ENCODE results near the gene OSBP2.

OSBP2 gene

GRCh38 chr22:30665266-30665665, 29.4 kb upstream of the OSBP2 start:
- H3K27me3 ChIP-seq (ENCODE audit: insufficient read depth, low read length, poor library complexity): no peaks in the 10 kb centered on the region
- no peak overlapping the region for H3K27ac ChIP-seq (ENCODE audit: low read depth, low read length)
- no peak overlapping the region for H3K56ac ChIP-seq (ENCODE audit: low read length)
- H4K8ac ChIP-seq (ENCODE audit: low read depth, low read length): no peak overlapping the region
- WGBS (ENCODE audit: extremely low coverage, insufficient coverage, low lambda C conversion rate): no CpG with 5 or more reads among the region's 2 CpGs
- no peak overlapping the region for H2BK120ac ChIP-seq (ENCODE audit: low read depth, low read length)
- H3K23ac ChIP-seq (ENCODE audit: low read length): no peak overlapping the region
- no peaks in the 10 kb centered on the region for H3K4me1 ChIP-seq (ENCODE audit: control insufficient read depth, low read depth, low read length)
- H3K4ac ChIP-seq (ENCODE audit: low read depth, low read length): no peak overlapping the region
- H4K5ac ChIP-seq (ENCODE audit: low read length): no peak overlapping the region
- H3K4me3 ChIP-seq (ENCODE audit: low read length): no peak overlapping the region
- H3K4me2 ChIP-seq (ENCODE audit: low read length): no peak overlapping the region
- H3K36me3 ChIP-seq (ENCODE audit: control insufficient read depth, insufficient read depth, low read length): no peaks in the 10 kb centered on the region
- no peaks in the 10 kb centered on the region for H3K79me1 ChIP-seq (ENCODE audit: low read length)
- DNase-seq: no peak
- H3K9ac ChIP-seq (ENCODE audit: low read length): no peak overlapping the region
- no peak overlapping the region for H2BK15ac ChIP-seq (replicated peaks; ENCODE audit: low read depth)
- no peaks in the 10 kb centered on the region for H3K79me2 ChIP-seq (ENCODE audit: control insufficient read depth, insufficient read depth, low read length)
- no peak overlapping the region for H2AK5ac ChIP-seq (ENCODE audit: low read length)
- no peak overlapping the region for H2BK5ac ChIP-seq (ENCODE audit: low read length)
- H3K18ac ChIP-seq (ENCODE audit: low read length): no peak overlapping the region

- no CpG with 5 or more reads among the region's 4 CpGs for WGBS (ENCODE audit: extremely low coverage, insufficient coverage, low lambda C conversion rate)
These were observed 28.9 kb upstream of the OSBP2 start for GRCh38 chr22:30665786-30666185.

GRCh38 chr22:30667107-30667493, 27.6 kb upstream of the OSBP2 start:
- H3K23ac ChIP-seq (ENCODE audit: low read length): no peak overlapping the region
- H3K4me2 ChIP-seq (ENCODE audit: low read length): peak overlapping the region; percentile 83
- H2BK120ac ChIP-seq (ENCODE audit: low read depth, low read length): no peak overlapping the region
- H3K79me1 ChIP-seq (ENCODE audit: low read length): no peaks in the 10 kb centered on the region
- no peak overlapping the region for H3K18ac ChIP-seq (ENCODE audit: low read length)
- H3K27ac ChIP-seq (ENCODE audit: low read depth, low read length): no peak overlapping the region
- H3K56ac ChIP-seq (ENCODE audit: low read length): peak overlapping the region; percentile 69
- peak overlapping the region; percentile 54 for H3K4me3 ChIP-seq (ENCODE audit: low read length)
- no peaks in the 10 kb centered on the region for H3K27me3 ChIP-seq (ENCODE audit: insufficient read depth, low read length, poor library complexity)
- H3K4ac ChIP-seq (ENCODE audit: low read depth, low read length): no peak overlapping the region
- no peak for DNase-seq
- no CpG with 5 or more reads among the region's 18 CpGs for WGBS (ENCODE audit: extremely low coverage, insufficient coverage, low lambda C conversion rate)
- no peak overlapping the region for H4K8ac ChIP-seq (ENCODE audit: low read depth, low read length)
- H2AK5ac ChIP-seq (ENCODE audit: low read length): no peak overlapping the region
- H2BK5ac ChIP-seq (ENCODE audit: low read length): no peak overlapping the region
- H3K79me2 ChIP-seq (ENCODE audit: control insufficient read depth, insufficient read depth, low read length): no peaks in the 10 kb centered on the region
- peak overlapping the region; percentile 56 for H3K9ac ChIP-seq (ENCODE audit: low read length)
- no peak overlapping the region for H2BK15ac ChIP-seq (replicated peaks; ENCODE audit: low read depth)
- no peak overlapping the region for H4K5ac ChIP-seq (ENCODE audit: low read length)
- H3K36me3 ChIP-seq (ENCODE audit: control insufficient read depth, insufficient read depth, low read length): no peaks in the 10 kb centered on the region
- no peaks in the 10 kb centered on the region for H3K4me1 ChIP-seq (ENCODE audit: control insufficient read depth, low read depth, low read length)

More at GRCh38 chr22:30665786-30666185, 28.9 kb upstream of the OSBP2 start:
- Histone ChIP-seq H3K36me3 (ENCODE audit: control insufficient read depth, insufficient read depth, low read length) (no peaks in the 10 kb centered on the region), H3K9ac (ENCODE audit: low read length) (no peak overlapping the region), H3K18ac (ENCODE audit: low read length) (no peak overlapping the region), H3K23ac (ENCODE audit: low read length) (no peak overlapping the region), H3K56ac (ENCODE audit: low read length) (no peak overlapping the region), H3K4me1 (ENCODE audit: control insufficient read depth, low read depth, low read length) (no peaks in the 10 kb centered on the region), H3K4me2 (ENCODE audit: low read length) (no peak overlapping the region), H2BK120ac (ENCODE audit: low read depth, low read length) (no peak overlapping the region), H2BK15ac (replicated peaks; ENCODE audit: low read depth) (no peak overlapping the region), H3K27me3 (ENCODE audit: insufficient read depth, low read length, poor library complexity) (no peaks in the 10 kb centered on the region), H3K4me3 (ENCODE audit: low read length) (no peak overlapping the region), H2BK5ac (ENCODE audit: low read length) (no peak overlapping the region), H3K4ac (ENCODE audit: low read depth, low read length) (no peak overlapping the region), H4K5ac (ENCODE audit: low read length) (no peak overlapping the region), H3K79me2 (ENCODE audit: control insufficient read depth, insufficient read depth, low read length) (no peaks in the 10 kb centered on the region), H4K8ac (ENCODE audit: low read depth, low read length) (no peak overlapping the region), H2AK5ac (ENCODE audit: low read length) (no peak overlapping the region), H3K79me1 (ENCODE audit: low read length) (no peaks in the 10 kb centered on the region), H3K27ac (ENCODE audit: low read depth, low read length) (no peak overlapping the region)
- no peak for DNase-seq

GRCh38 chr22:30667494-30668385, 26.9 kb upstream of the OSBP2 start, which contains the start of gene DUSP18:
TSS of gene DUSP18 (minus strand) at chr22:30667875. CDS start at chr22:30664003, 3,872 bp downstream.
- Histone ChIP-seq H3K4ac (ENCODE audit: low read depth, low read length) (no peak within 1 kb of the TSS), H2AK5ac (ENCODE audit: low read length) (no peak within 1 kb of the TSS), H4K8ac (ENCODE audit: low read depth, low read length) (no peak within 1 kb of the TSS), H3K23ac (ENCODE audit: low read length) (peak within 1 kb of the TSS; percentile 66), H3K4me1 (ENCODE audit: control insufficient read depth, low read depth, low read length) (no peaks in the 10 kb centered on the region), H3K27ac (ENCODE audit: low read depth, low read length) (no peak within 1 kb of the TSS), H3K9ac (ENCODE audit: low read length) (peak within 1 kb of the TSS; percentile 89), H3K4me3 (ENCODE audit: low read length) (peak within 1 kb of the TSS; percentile 82), H3K18ac (ENCODE audit: low read length) (no peak within 1 kb of the TSS), H2BK15ac (replicated peaks; ENCODE audit: low read depth) (no peak within 1 kb of the TSS), H3K56ac (ENCODE audit: low read length) (peak within 1 kb of the TSS; percentile 95), H2BK120ac (ENCODE audit: low read depth, low read length) (no peak within 1 kb of the TSS), H3K4me2 (ENCODE audit: low read length) (peak within 1 kb of the TSS; percentile 89), H3K79me1 (ENCODE audit: low read length) (no peaks in the 10 kb centered on the region), H3K27me3 (ENCODE audit: insufficient read depth, low read length, poor library complexity) (no peaks in the 10 kb centered on the region), H3K36me3 (ENCODE audit: control insufficient read depth, insufficient read depth, low read length) (no peaks in the 10 kb centered on the region), H3K79me2 (ENCODE audit: control insufficient read depth, insufficient read depth, low read length) (no peaks in the 10 kb centered on the region), H4K5ac (ENCODE audit: low read length) (no peak within 1 kb of the TSS), H2BK5ac (ENCODE audit: low read length) (no peak within 1 kb of the TSS)
- no CpG with 5 or more reads among the region's 77 CpGs for WGBS (ENCODE audit: extremely low coverage, insufficient coverage, low lambda C conversion rate)
- peak; percentile 96 for DNase-seq

GRCh38 chr22:30668386-30668710, 26.3 kb upstream of the OSBP2 start:
- H3K27ac ChIP-seq (ENCODE audit: low read depth, low read length): no peak overlapping the region
- H3K18ac ChIP-seq (ENCODE audit: low read length): no peak overlapping the region
- no peaks in the 10 kb centered on the region for H3K27me3 ChIP-seq (ENCODE audit: insufficient read depth, low read length, poor library complexity)
- H3K4me2 ChIP-seq (ENCODE audit: low read length): peak overlapping the region; percentile 89
- no peaks in the 10 kb centered on the region for H3K36me3 ChIP-seq (ENCODE audit: control insufficient read depth, insufficient read depth, low read length)
- no peaks in the 10 kb centered on the region for H3K79me2 ChIP-seq (ENCODE audit: control insufficient read depth, insufficient read depth, low read length)
- peak overlapping the region; percentile 95 for H3K56ac ChIP-seq (ENCODE audit: low read length)
- no peak overlapping the region for H2BK120ac ChIP-seq (ENCODE audit: low read depth, low read length)
- H2BK15ac ChIP-seq (replicated peaks; ENCODE audit: low read depth): no peak overlapping the region
- H3K79me1 ChIP-seq (ENCODE audit: low read length): no peaks in the 10 kb centered on the region
- no peak overlapping the region for H3K4ac ChIP-seq (ENCODE audit: low read depth, low read length)
- no peak overlapping the region for H4K8ac ChIP-seq (ENCODE audit: low read depth, low read length)
- peak overlapping the region; percentile 89 for H3K9ac ChIP-seq (ENCODE audit: low read length)
- H3K4me3 ChIP-seq (ENCODE audit: low read length): peak overlapping the region; percentile 82
- H4K5ac ChIP-seq (ENCODE audit: low read length): no peak overlapping the region
- H3K4me1 ChIP-seq (ENCODE audit: control insufficient read depth, low read depth, low read length): no peaks in the 10 kb centered on the region
- peak overlapping the region; percentile 66 for H3K23ac ChIP-seq (ENCODE audit: low read length)
- no peak overlapping the region for H2AK5ac ChIP-seq (ENCODE audit: low read length)
- WGBS (ENCODE audit: extremely low coverage, insufficient coverage, low lambda C conversion rate): no CpG with 5 or more reads among the region's 10 CpGs
- no peak overlapping the region for H2BK5ac ChIP-seq (ENCODE audit: low read length)
- DNase-seq: no peak

All from mesendoderm (in vitro differentiated cells).